Smooth muscle cell of the brain vasculature (primary cell): ENCODE measurements around the gene UBA3.

Experiments
- DNase-seq: peaks from one replicate; pipeline ENCODE4 v3.0.0-alpha.2; 2012; ENCODE audit warnings: low read depth, low spot score

UBA3 gene

GRCh38 chr3:69012100-69012799 lies 67.9 kb downstream of the UBA3 start:
- DNase-seq = no peak

GRCh38 chr3:69011096-69011730 lies 69.0 kb downstream of the UBA3 start:
- no peak for DNase-seq

- no peak for DNase-seq
Observed at GRCh38 chr3:69009559-69010410, 70.4 kb downstream of the UBA3 start.

GRCh38 chr3:69008980-69009379 lies 71.2 kb downstream of the UBA3 start:
- DNase-seq = no peak

GRCh38 chr3:69005791-69006482 lies 74.2 kb downstream of the UBA3 start:
- no peak for DNase-seq

GRCh38 chr3:69005071-69005790 lies 74.9 kb downstream of the UBA3 start:
- DNase-seq = no peak
